Body of pancreas (tissue), 4 donors: Measurements from ENCODE around the gene VPS37B. TPM values are rescaled to one million over a fixed set of nuclear protein-coding genes. Genes with fewer than 3 reads are reported as not detected.

Experiments used
- ATAC-seq: fragments of 150-250 bp; one replicate; pipeline ENCODE4 v1.9.1; 2016
- DNase-seq, 4 donors: peaks; one replicate each; pipeline ENCODE4 v3.0.0-alpha.2; 2019
- H3K27ac ChIP-seq, 4 donors: fragments of 200-600 bp; sonication (generic); 1 replicate in 3 of 4; 2 replicates in 1 of 4; pipeline versions ENCODE4 v1.5.1 to v1.6.1; 2016 to 2019; ENCODE audit warnings: mild to moderate bottlenecking in 1 of 4, mixed read lengths in 1 of 4, moderate library complexity in 1 of 4
- H3K27me3 ChIP-seq, 2 donors: fragments of 200-600 bp; sonication (generic); one replicate each; pipeline ENCODE4 v1.6.0; 2016; ENCODE audit warnings: mild to moderate bottlenecking in 1 of 2
- H3K36me3 ChIP-seq, 2 donors: fragments of 200-600 bp; sonication (generic); replicated peaks in 1 of 2; 2 replicates each; pipeline ENCODE4 v1.5.1; 2016; ENCODE audit warnings: low read depth in 2 of 2; ENCODE audit not compliant: insufficient read depth in 1 of 2
- H3K4me1 ChIP-seq: fragments of 200-600 bp; sonication (generic); one replicate; pipeline ENCODE4 v1.6.0; 2016
- H3K4me3 ChIP-seq, 2 donors: fragments of 200-600 bp; sonication (generic); 1 replicate in 1 of 2; 2 replicates in 1 of 2; pipeline ENCODE4 v1.5.1; 2016 to 2019
- H3K9me3 ChIP-seq, 3 donors: fragments of 200-600 bp; sonication (generic); 1 replicate in 2 of 3; 2 replicates in 1 of 3; pipeline ENCODE4 v1.5.1; 2016
- CTCF ChIP-seq, 7 experiments: fragments of 450-650 bp in 4 of 7; fragments of 200-600 bp in 3 of 7; sonication (generic) in 3 of 7; IDR thresholded peaks; one replicate each; pipeline ENCODE4 v1.5.1; 2016 to 2019; ENCODE audit warnings: antibody characterized with exemption in 7 of 7
- POLR2A ChIP-seq, 3 donors: fragments of 450-650 bp; IDR thresholded peaks; one replicate each; pipeline ENCODE4 v1.6.1; 2016; ENCODE audit warnings: antibody characterized with exemption in 3 of 3, mild to moderate bottlenecking in 2 of 3
- WGBS, 2 donors: methylation state at CpG; one replicate each; pipeline ENCODE4 v1.1.5; 2017; 5-methylcytosine and 5-hydroxymethylcytosine counted together
- intact Hi-C: fragments of 100-400 bp; cut with DNase I; formaldehyde crosslinking; loops from one replicate; pipeline ENCODE4 v1.15.1; 2023
- total RNA-seq, 2 donors: library from RNA; depleted of rRNA; stranded (reverse); fragments of >200 nt; gene quantifications; one replicate each; pipeline ENCODE4 v1.1.0, GENCODE V29; 2016

Gene VPS37B
- total RNA-seq, 2 donors from 2014 or later: 18.7 to 46.8 TPM

GRCh38 chr12:122899887-122900286 lies 4.0 kb upstream of the VPS37B start:
- Histone ChIP-seq H3K4me1 (peaks cover 40% of the 10 kb centered on the region), H3K27me3 (no peaks in the 10 kb centered on the region), H3K36me3 (no peaks in the 10 kb centered on the region), H3K9me3 (no peaks in the 10 kb centered on the region), H3K27ac (peak overlapping the region in 2 of 4 donors; percentile 67 to 98), H3K4me3 (no peak overlapping the region)
- no peak for ATAC-seq
- 93 to 99% methylated on average over 6 of the region's 6 CpGs for WGBS, 2 donors
- intact Hi-C loops: no loop called here
- DNase-seq: no peak
- no peak for TF ChIP-seq POLR2A (IDR thresholded peaks at IDR 0.05)
- TF ChIP-seq CTCF (IDR thresholded peaks at IDR 0.05): no peak

GRCh38 chr12:122896662-122897061 lies 738 bp upstream of the VPS37B start:
- no peak for TF ChIP-seq CTCF (IDR thresholded peaks at IDR 0.05)
- no peak for TF ChIP-seq POLR2A (IDR thresholded peaks at IDR 0.05)
- Histone ChIP-seq H3K9me3 (no peaks in the 10 kb centered on the region), H3K27me3 (no peaks in the 10 kb centered on the region), H3K4me1 (peaks cover 55% of the 10 kb centered on the region), H3K27ac (peak overlapping the region in 3 of 4 donors; percentile 84 to 99 (median 98)), H3K36me3 (no peaks in the 10 kb centered on the region), H3K4me3 (no peak overlapping the region)
- intact Hi-C loops: no loop called here
- DNase-seq (no peak), ATAC-seq (no peak)
- 91 to 95% methylated on average over 7 of the region's 7 CpGs for WGBS, 2 donors

GRCh38 chr12:122895320-122895703 lies 612 bp downstream of the VPS37B start:
- Histone ChIP-seq H3K27me3 (no peaks in the 10 kb centered on the region), H3K4me1 (peaks cover 58% of the 10 kb centered on the region), H3K36me3 (no peaks in the 10 kb centered on the region), H3K4me3 (peak overlapping the region; percentile 14 to 48), H3K27ac (peak overlapping the region; percentile 79 to 99 (median 91)), H3K9me3 (no peaks in the 10 kb centered on the region)
- intact Hi-C loops: no loop called here
- TF ChIP-seq POLR2A (IDR thresholded peaks at IDR 0.05) (no peak), CTCF (IDR thresholded peaks at IDR 0.05) (no peak)
- ATAC-seq (no peak), DNase-seq (no peak)
- WGBS, 2 donors: 2 to 6% methylated on average over 9 of the region's 9 CpGs

GRCh38 chr12:122894193-122895121 lies 1.5 kb downstream of the VPS37B start:
- 21 to 26% methylated on average over 14 to 15 of the region's 15 CpGs for WGBS, 2 donors
- TF ChIP-seq POLR2A (IDR thresholded peaks at IDR 0.05) (no peak), CTCF (IDR thresholded peaks at IDR 0.05) (no peak)
- Histone ChIP-seq H3K36me3 (no peaks in the 10 kb centered on the region), H3K9me3 (no peaks in the 10 kb centered on the region), H3K27me3 (no peaks in the 10 kb centered on the region), H3K4me3 (no peak overlapping the region), H3K27ac (peak overlapping the region; percentile 79 to 99 (median 91)), H3K4me1 (peaks cover 67% of the 10 kb centered on the region)
- peak; percentile 9 for ATAC-seq
- peak in 3 of 4 donors; percentile 54 to 62 (median 55) for DNase-seq
- intact Hi-C loops: no loop called here
